Loucy (cell line): ENCODE data around the gene CXCR5.

Experiments used
- H2AFZ ChIP-seq: fragments of 200-600 bp; sonication (generic); 2 replicates; pipeline ENCODE4 v1.6.0; 2016; ENCODE audit warnings: antibody characterized with exemption, mild to moderate bottlenecking, low read length, moderate library complexity
- H3F3A ChIP-seq: fragments of 200-600 bp; 2 replicates; pipeline ENCODE4 v1.6.0; 2016; ENCODE audit warnings: antibody characterized with exemption, low read depth, mild to moderate bottlenecking
- H3K27me3 ChIP-seq: fragments of 200-600 bp; sonication (generic); 2 replicates; pipeline ENCODE4 v1.6.1; 2014; ENCODE audit warnings: low read length, mild to moderate bottlenecking; ENCODE audit not compliant: insufficient read depth, poor library complexity, severe bottlenecking
- H3K36me3 ChIP-seq: fragments of 200-600 bp; sonication (generic); 2 replicates; pipeline ENCODE4 v1.6.1; 2016; ENCODE audit warnings: low read length; ENCODE audit not compliant: insufficient read depth
- H3K4me1 ChIP-seq: fragments of 200-600 bp; sonication (generic); 2 replicates; pipeline ENCODE4 v1.5.1; 2014; ENCODE audit warnings: low read length, mild to moderate bottlenecking; ENCODE audit not compliant: insufficient read depth, poor library complexity, severe bottlenecking
- H3K4me2 ChIP-seq: fragments of 200-600 bp; sonication (generic); 2 replicates; pipeline ENCODE4 v1.6.0; 2014; ENCODE audit warnings: antibody characterized with exemption, low read length, low read depth, mild to moderate bottlenecking; ENCODE audit not compliant: poor library complexity, severe bottlenecking
- H3K4me3 ChIP-seq: fragments of 200-600 bp; sonication (generic); 2 replicates; pipeline ENCODE4 v1.5.1; 2014; ENCODE audit warnings: low read length, mild to moderate bottlenecking, mixed read lengths; ENCODE audit not compliant: poor library complexity, severe bottlenecking
- H3K79me2 ChIP-seq: fragments of 200-600 bp; sonication (generic); 2 replicates; pipeline ENCODE4 v1.6.1; 2014; ENCODE audit warnings: low read length; ENCODE audit not compliant: insufficient read depth
- H3K9ac ChIP-seq: fragments of 200-600 bp; sonication (generic); 2 replicates; pipeline ENCODE4 v1.6.0; 2014; ENCODE audit warnings: mild to moderate bottlenecking, low read depth, low read length, moderate library complexity; ENCODE audit not compliant: poor library complexity, severe bottlenecking
- H3K9me2 ChIP-seq: fragments of 200-600 bp; sonication (generic); replicated peaks from 2 replicates; pipeline ENCODE4 v1.6.1; 2016; ENCODE audit warnings: low read depth, low read length, mixed read lengths
- H3K9me3 ChIP-seq: fragments of 200-600 bp; sonication (generic); 2 replicates; pipeline ENCODE4 v1.6.1; 2014; ENCODE audit warnings: mild to moderate bottlenecking, antibody characterized with exemption, low read length, low read depth; ENCODE audit not compliant: insufficient read depth
- H4K20me1 ChIP-seq: fragments of 200-600 bp; sonication (generic); 2 replicates; pipeline ENCODE4 v1.6.0; 2014; ENCODE audit warnings: antibody characterized with exemption, low read length, mild to moderate bottlenecking; ENCODE audit not compliant: insufficient read depth, poor library complexity, severe bottlenecking
- CTCF ChIP-seq: fragments of 200-600 bp; sonication (generic); conservative IDR thresholded peaks from 2 replicates; pipeline ENCODE4 v1.5.1; 2014; ENCODE audit warnings: mild to moderate bottlenecking, antibody characterized with exemption, low read length
- EZH2phosphoT487 ChIP-seq: fragments of 200-600 bp; IDR thresholded peaks from 2 replicates; pipeline ENCODE4 v1.6.1; 2018; ENCODE audit warnings: antibody characterized with exemption, mild to moderate bottlenecking, moderate library complexity, borderline replicate concordance

CXCR5 gene

DNA sequence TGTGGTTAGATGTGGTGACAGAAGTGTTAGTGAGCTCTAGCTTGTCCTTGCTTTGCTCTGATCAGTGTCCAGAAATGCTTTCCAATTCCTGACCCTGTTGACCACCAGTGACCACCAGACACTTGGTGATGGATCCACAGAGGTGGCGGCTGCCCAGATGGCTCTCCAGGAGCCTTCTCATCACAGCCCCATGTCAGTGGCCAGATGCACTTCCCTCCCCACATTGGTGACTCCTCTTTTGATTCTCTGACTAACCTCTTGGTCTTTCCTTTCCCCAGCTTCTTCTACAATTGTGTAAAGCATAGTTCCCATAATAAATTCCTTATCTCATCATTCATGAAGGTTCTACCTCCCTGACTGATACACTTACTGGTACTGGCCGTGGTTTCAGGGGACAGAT lies 40.1 kb upstream of the CXCR5 start:
- no peak overlapping the region for H3K4me2 ChIP-seq
- H3K79me2 ChIP-seq: no peaks in the 10 kb centered on the region
- H3K36me3 ChIP-seq: no peaks in the 10 kb centered on the region
- no peaks in the 10 kb centered on the region for H3F3A ChIP-seq
- no peaks in the 10 kb centered on the region for H4K20me1 ChIP-seq
- no peaks in the 10 kb centered on the region for H3K9me3 ChIP-seq
- no peaks in the 10 kb centered on the region for H3K4me1 ChIP-seq
- TF ChIP-seq CTCF (no peak), EZH2phosphoT487 (no peak)
- no peak overlapping the region for H2AFZ ChIP-seq
- no peaks in the 10 kb centered on the region for H3K9me2 ChIP-seq
- no peak overlapping the region for H3K4me3 ChIP-seq
- no peak overlapping the region for H3K9ac ChIP-seq
- H3K27me3 ChIP-seq: no peaks in the 10 kb centered on the region

- no peaks in the 10 kb centered on the region for H3K4me1 ChIP-seq
- no peaks in the 10 kb centered on the region for H4K20me1 ChIP-seq
- no peak overlapping the region for H3K4me2 ChIP-seq
- H2AFZ ChIP-seq: no peak overlapping the region
- no peak overlapping the region for H3K4me3 ChIP-seq
- H3K9me2 ChIP-seq: no peaks in the 10 kb centered on the region
- no peaks in the 10 kb centered on the region for H3K79me2 ChIP-seq
- no peaks in the 10 kb centered on the region for H3K27me3 ChIP-seq
- TF ChIP-seq EZH2phosphoT487 (no peak), CTCF (no peak)
- H3K9me3 ChIP-seq: no peaks in the 10 kb centered on the region
- no peak overlapping the region for H3K9ac ChIP-seq
- H3K36me3 ChIP-seq: no peaks in the 10 kb centered on the region
- no peaks in the 10 kb centered on the region for H3F3A ChIP-seq
These were observed 38.3 kb upstream of the CXCR5 start for GRCh38 chr11:118845369-118845768.

GRCh38 chr11:118846181-118846935 lies 37.3 kb upstream of the CXCR5 start:
- Histone ChIP-seq H2AFZ (no peak overlapping the region), H4K20me1 (no peaks in the 10 kb centered on the region), H3K27me3 (no peaks in the 10 kb centered on the region), H3K9ac (no peak overlapping the region), H3F3A (no peaks in the 10 kb centered on the region), H3K4me3 (no peak overlapping the region), H3K9me2 (no peaks in the 10 kb centered on the region), H3K36me3 (no peaks in the 10 kb centered on the region), H3K9me3 (no peaks in the 10 kb centered on the region), H3K79me2 (no peaks in the 10 kb centered on the region), H3K4me2 (no peak overlapping the region), H3K4me1 (no peaks in the 10 kb centered on the region)
- TF ChIP-seq CTCF (no peak), EZH2phosphoT487 (no peak)
